AG04449 (cell line): ENCODE measurements around the gene MYLK4.

Experiments used
- CTCF ChIA-PET: fragments of 350-600 bp; formaldehyde crosslinking; extraction: SDS; loops from one replicate; lab custom pipeline; 2021; ENCODE audit warnings: antibody characterized with exemption; lab: Yijun Ruan, JAX
- POLR2A ChIA-PET: fragments of 400-600, 350-600 bp; formaldehyde crosslinking; extraction: SDS; loops from one replicate; lab custom pipeline; 2020; ENCODE audit warnings: antibody characterized with exemption, inconsistent platforms; lab: Yijun Ruan, JAX
- DNase-seq: peaks from one replicate; pipeline ENCODE4 v3.0.0-alpha.2; 2010; ENCODE audit warnings: low read depth, low spot score
- H3K4me3 ChIP-seq: 2 replicates; pipeline ENCODE4 v1.5.1; 2011; ENCODE audit warnings: low read depth, mild to moderate bottlenecking, control low read depth, low read length
- CTCF ChIP-seq: IDR thresholded peaks from one replicate; pipeline ENCODE4 v1.5.1; 2011; ENCODE audit warnings: mild to moderate bottlenecking, moderate library complexity, low read length, control low read depth, inconsistent platforms; ENCODE audit not compliant: insufficient read depth; ENCODE audit errors: missing control alignments

Gene MYLK4

DNA sequence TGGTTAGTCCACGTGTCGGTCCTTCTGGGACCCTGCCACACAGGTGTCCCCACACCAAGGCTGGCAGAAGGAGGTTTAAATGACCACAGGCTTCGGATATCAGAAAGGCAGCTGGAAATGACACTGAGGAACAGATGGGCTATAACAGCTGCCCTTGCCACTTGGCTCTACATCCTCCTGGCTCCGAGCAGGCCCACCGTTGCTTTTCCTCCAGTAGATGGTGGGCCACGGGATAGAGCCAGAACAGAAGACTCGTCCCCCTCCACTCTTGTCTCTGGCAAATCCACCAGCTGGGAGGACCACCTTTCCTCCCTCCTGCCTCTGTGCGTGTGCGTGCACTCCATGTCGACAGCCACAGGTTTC lies 32.1 kb upstream of the MYLK4 start:
- no peak for TF ChIP-seq CTCF
- ChIA-PET CTCF (interaction anchor here (1.6 to 7.4 kb wide), 5 partner anchors 7 to 170 kb away, joined by 4 to 43 read pairs (median 8); no protein-coding TSS in a partner anchor), POLR2A (interaction anchor here (0.7 kb wide), 1 partner anchor 9 kb away, joined by 3 read pairs; no protein-coding TSS in a partner anchor)
- H3K4me3 ChIP-seq, result no peak overlapping the region
- no peak for DNase-seq

GRCh38 chr6:2782356-2782708 lies 31.6 kb upstream of the MYLK4 start:
- POLR2A ChIA-PET, result no interaction called here
- no peak for TF ChIP-seq CTCF
- CTCF ChIA-PET, result interaction anchor here (1.6 to 7.4 kb wide), 5 partner anchors 8 to 170 kb away, joined by 4 to 43 read pairs (median 8); no protein-coding TSS in a partner anchor

GRCh38 chr6:2781685-2782355 lies 31.1 kb upstream of the MYLK4 start:
- ChIA-PET POLR2A (no interaction called here), CTCF (interaction anchor here (0.8 to 7.4 kb wide), 6 partner anchors 8 to 150 kb away, joined by 4 to 43 read pairs (median 8); partner anchors contain the start of gene WRNIP1)
- DNase-seq, result no peak
- no peak for TF ChIP-seq CTCF
- H3K4me3 ChIP-seq, result no peak overlapping the region

More at GRCh38 chr6:2782356-2782708, 31.6 kb upstream of the MYLK4 start:
- no peak for DNase-seq
- no peak overlapping the region for H3K4me3 ChIP-seq

DNA sequence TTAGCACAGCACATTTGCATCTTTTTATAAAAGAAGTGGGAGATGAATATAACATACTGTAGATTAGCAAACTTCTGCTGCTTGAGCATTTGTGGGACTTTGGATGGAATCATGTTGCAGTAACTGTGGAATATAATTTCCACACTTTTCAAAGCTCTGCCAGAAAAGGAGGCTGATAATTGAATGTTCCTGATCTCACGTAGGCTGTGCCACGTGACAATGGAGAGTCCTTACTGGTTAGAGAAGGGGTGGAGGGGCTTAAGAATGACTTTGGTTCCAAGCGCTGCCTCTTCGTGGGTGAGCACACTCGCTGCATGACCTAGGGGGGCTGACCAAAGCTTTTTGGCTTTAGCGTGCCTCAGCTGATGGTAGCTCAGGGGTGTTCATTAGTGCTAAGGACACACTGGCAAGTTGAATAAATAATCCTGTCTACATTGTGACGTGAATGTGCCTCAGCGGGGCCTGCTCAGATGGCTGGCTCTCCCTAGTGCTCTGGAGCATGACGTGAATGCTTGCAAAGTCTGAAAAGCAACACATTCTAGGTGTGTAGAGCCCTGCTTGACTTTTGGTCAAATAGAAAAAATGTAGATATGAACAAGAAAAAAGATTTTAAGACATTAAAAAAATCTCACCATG lies 29.5 kb upstream of the MYLK4 start:
- CTCF ChIA-PET, result interaction anchor here (1.0 to 7.4 kb wide), 4 partner anchors 8 to 14 kb away, joined by 3 to 43 read pairs (median 6); partner anchors contain the start of gene WRNIP1
- POLR2A ChIA-PET, result no interaction called here
- no peak for TF ChIP-seq CTCF
- no peak for DNase-seq
- H3K4me3 ChIP-seq, result no peak overlapping the region

GRCh38 chr6:2777249-2777648 lies 26.5 kb upstream of the MYLK4 start:
- TF ChIP-seq CTCF, result no peak
- no peak overlapping the region for H3K4me3 ChIP-seq
- DNase-seq, result no peak
- POLR2A ChIA-PET, result no interaction called here
- CTCF ChIA-PET, result interaction anchor here (2.3 to 7.4 kb wide), 3 partner anchors 10 to 175 kb away, joined by 9 to 43 read pairs (median 22); partner anchors contain the start of gene WRNIP1

GRCh38 chr6:2775003-2775402 lies 24.3 kb upstream of the MYLK4 start:
- POLR2A ChIA-PET, result no interaction called here

More at GRCh38 chr6:2775003-2775402, 24.3 kb upstream of the MYLK4 start:
- no peak for DNase-seq
- no peak for TF ChIP-seq CTCF
- H3K4me3 ChIP-seq, result no peak overlapping the region
- CTCF ChIA-PET, result interaction anchor here (1.3 to 4.0 kb wide), 4 partner anchors 8 to 72 kb away, joined by 4 to 38 read pairs (median 14); partner anchors contain the start of gene WRNIP1
